Heart right ventricle (tissue), 16 donors: Measurements from ENCODE around the gene PRSS35. TPM values are rescaled to one million over a fixed set of nuclear protein-coding genes. Genes with fewer than 3 reads are reported as not detected.
"Not testable (repeated sequence)": the region's sequence is repeated elsewhere in the genome, so short reads cannot be mapped to it uniquely, and the experiment has no call there.

Source experiments
- ATAC-seq, 8 donors: fragments of 200-7000 bp; cut with Tn5 transposase; one replicate each; pipeline ENCODE4 v1.9.1; 2020; ENCODE audit warnings: mild to moderate bottlenecking in 8 of 8, moderate library complexity in 8 of 8, moderate number of reproducible peaks in 1 of 8
- DNase-seq, 2 donors: peaks; one replicate each; pipeline ENCODE4 v3.0.0-alpha.2; 2020
- H3K27ac ChIP-seq, 10 donors: fragments of 200-600 bp; sonication (generic) in 2 of 10; one replicate each; pipeline versions ENCODE4 v1.5.0 to v1.8.0; 2020 to 2022; ENCODE audit warnings: mild to moderate bottlenecking in 3 of 10
- H3K27me3 ChIP-seq, 7 donors: fragments of 200-600 bp; one replicate each; pipeline ENCODE4 v1.8.0; 2021 to 2022; ENCODE audit warnings: mild to moderate bottlenecking in 2 of 7
- H3K36me3 ChIP-seq, 9 donors: fragments of 200-600 bp; sonication (generic) in 1 of 9; one replicate each; pipeline versions ENCODE4 v1.5.0 to v1.8.0; 2020 to 2022; ENCODE audit warnings: mild to moderate bottlenecking in 2 of 9
- H3K4me1 ChIP-seq, 9 donors: fragments of 200-600 bp; sonication (generic) in 1 of 9; one replicate each; pipeline versions ENCODE4 v1.5.0 to v1.8.0; 2020 to 2022; ENCODE audit warnings: mild to moderate bottlenecking in 4 of 9
- H3K4me3 ChIP-seq, 10 donors: fragments of 200-600 bp; sonication (generic) in 2 of 10; one replicate each; pipeline versions ENCODE4 v1.5.0 to v1.8.0; 2020 to 2022; ENCODE audit warnings: mild to moderate bottlenecking in 7 of 10, moderate library complexity in 2 of 10
- H3K9me3 ChIP-seq, 11 donors: fragments of 200-600 bp in 10 of 11; sonication (generic) in 2 of 11; one replicate each; pipeline versions ENCODE4 v1.5.0 to v1.8.0; 2013 to 2022; ENCODE audit warnings: mild to moderate bottlenecking in 2 of 11, control low read depth in 1 of 11, moderate library complexity in 1 of 11
- WGBS, 2 donors: extraction: QIAGEN DNeasy Blood & Tissue Kit; methylation state at CpG; one replicate each; pipeline ENCODE4 v1.1.7; 2013; ENCODE audit warnings: inconsistent platforms in 1 of 2; 5-methylcytosine and 5-hydroxymethylcytosine counted together
- intact Hi-C, 10 donors: fragments of 100-400 bp; cut with DNase I; formaldehyde crosslinking; loops; one replicate each; pipeline versions ENCODE4 v1.11.1 to v1.14.2; 2022
- polyA plus RNA-seq, 2 donors: library from polyadenylated mRNA; stranded (reverse); fragments of 200-250 nt; gene quantifications; one replicate each; pipeline ENCODE4 v1.2.3, GENCODE V29; 2013
- total RNA-seq, 10 donors: library from RNA; stranded (reverse); fragmentation: NEBNext Ultra II Directional in 3 of 10; extraction: Animal tissue kit (Norgen Biotek cat#: 25700) in 3 of 10; gene quantifications; one replicate each; pipeline versions ENCODE4 v1.2.1 to v1.2.4, GENCODE V29; 2021 to 2023
- TF ChIP-seq, protein P1 (sequence below), 9 donors: fragments of 200-600 bp; sonication (generic) in 2 of 9; IDR thresholded peaks; one replicate each; pipeline versions ENCODE4 v1.5.0 to v1.8.0; 2021 to 2022; ENCODE audit warnings: antibody characterized with exemption in 9 of 9, mild to moderate bottlenecking in 5 of 9, moderate library complexity in 1 of 9
- donor health status: Arrhythmogenic right ventricular cardiomyopathy.
- donor health status: ischemic (EF 13 %, LVEDD 7.1; RV severe dilation, severe dysfunction).
- donor health status: healthy with polysubstance abuse.
- donor health status: DM: no; HTN: yes; CAD: no.
- donor health status: DM: no; HTN: no; CAD: no.
- donor health status: ischemic (EF 25% LVEDD 6.9; RV normal size, moderate dysfunction).
- donor health status: ischemic (EF 25% LVEDD 5.7; RV mildly dilated, moderate dysfunction).
- donor health status: healthy.
- donor health status: DM: yes; HTN: yes; CAD: no.
- donor health status: Ischemic cardiomyopathy.
- donor health status: ischemic (EF 35%, LVEDD 5.7; RV mildly dilated, moderate dysfunction).
- donor health status: nonischemic (EF 11% LVEDD 7.7; RV severe dilation, severe dysfunction).
- donor health status: DM: yes; HTN: yes; CAD: no.
- donor health status: PGD.
- donor health status: ischemic (EF 29% LVEDD 5.4; RV normal size, mild dysfunction).
- donor health status: nonischemic (EF 23%, LVEDD 6.1; RV moderate dilation, normal function).

PRSS35 gene
- total and polyA plus RNA-seq, 12 donors, result 0.11 to 0.77 (median 0.33) TPM; not detected in 5

DNA sequence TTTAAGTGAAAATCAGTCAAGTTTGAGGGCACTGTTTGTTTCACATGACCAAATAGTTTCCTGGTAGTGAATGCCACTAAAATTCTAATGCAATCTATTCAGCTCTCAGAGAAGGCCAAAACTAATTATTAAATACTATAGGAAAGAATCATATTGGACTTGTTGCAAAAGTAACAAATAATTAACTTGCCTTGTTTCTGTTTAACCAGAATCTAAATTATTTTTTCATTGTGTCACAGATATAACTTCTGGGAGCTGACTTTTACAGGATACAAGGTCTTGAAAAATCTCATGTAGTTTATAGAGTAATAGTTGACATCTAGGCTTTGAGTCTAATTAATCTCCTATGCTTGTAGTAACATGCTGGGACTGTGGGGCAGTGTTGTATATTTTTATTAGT, 44.5 kb downstream of the PRSS35 start:
- H3K36me3 ChIP-seq, result no peaks in the 10 kb centered on the region
- no peaks in the 10 kb centered on the region for H3K4me1 ChIP-seq
- H3K9me3 ChIP-seq, result peaks cover 0 to 7% (median 0%) of the 10 kb centered on the region in 11 donors
- DNase-seq (no peak), ATAC-seq (no peak)
- no peak overlapping the region for H3K27ac ChIP-seq
- intact Hi-C loops, result no loop called here
- TF ChIP-seq, protein P1, sequence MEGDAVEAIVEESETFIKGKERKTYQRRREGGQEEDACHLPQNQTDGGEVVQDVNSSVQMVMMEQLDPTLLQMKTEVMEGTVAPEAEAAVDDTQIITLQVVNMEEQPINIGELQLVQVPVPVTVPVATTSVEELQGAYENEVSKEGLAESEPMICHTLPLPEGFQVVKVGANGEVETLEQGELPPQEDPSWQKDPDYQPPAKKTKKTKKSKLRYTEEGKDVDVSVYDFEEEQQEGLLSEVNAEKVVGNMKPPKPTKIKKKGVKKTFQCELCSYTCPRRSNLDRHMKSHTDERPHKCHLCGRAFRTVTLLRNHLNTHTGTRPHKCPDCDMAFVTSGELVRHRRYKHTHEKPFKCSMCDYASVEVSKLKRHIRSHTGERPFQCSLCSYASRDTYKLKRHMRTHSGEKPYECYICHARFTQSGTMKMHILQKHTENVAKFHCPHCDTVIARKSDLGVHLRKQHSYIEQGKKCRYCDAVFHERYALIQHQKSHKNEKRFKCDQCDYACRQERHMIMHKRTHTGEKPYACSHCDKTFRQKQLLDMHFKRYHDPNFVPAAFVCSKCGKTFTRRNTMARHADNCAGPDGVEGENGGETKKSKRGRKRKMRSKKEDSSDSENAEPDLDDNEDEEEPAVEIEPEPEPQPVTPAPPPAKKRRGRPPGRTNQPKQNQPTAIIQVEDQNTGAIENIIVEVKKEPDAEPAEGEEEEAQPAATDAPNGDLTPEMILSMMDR (IDR thresholded peaks at IDR 0.05), result no peak
- H3K27me3 ChIP-seq, result peaks cover 0 to 4% (median 0%) of the 10 kb centered on the region in 7 donors
- no peak overlapping the region for H3K4me3 ChIP-seq

- DNase-seq, result no peak
- Histone ChIP-seq H3K9me3 (peaks cover 0 to 12% (median 0%) of the 10 kb centered on the region in 11 donors), H3K36me3 (no peaks in the 10 kb centered on the region), H3K4me1 (no peaks in the 10 kb centered on the region), H3K4me3 (no peak overlapping the region), H3K27me3 (peaks cover 0 to 4% (median 0%) of the 10 kb centered on the region in 7 donors), H3K27ac (no peak overlapping the region)
- TF ChIP-seq, protein P1 (IDR thresholded peaks at IDR 0.05), result no peak
- WGBS, 2 donors, result 98 to 100% methylated on average over 1 of the region's 1 CpG
- ATAC-seq, result no peak
- intact Hi-C loops, result no loop called here
These were observed 46.6 kb downstream of the PRSS35 start for GRCh38 chr6:83558975-83559374.

DNA sequence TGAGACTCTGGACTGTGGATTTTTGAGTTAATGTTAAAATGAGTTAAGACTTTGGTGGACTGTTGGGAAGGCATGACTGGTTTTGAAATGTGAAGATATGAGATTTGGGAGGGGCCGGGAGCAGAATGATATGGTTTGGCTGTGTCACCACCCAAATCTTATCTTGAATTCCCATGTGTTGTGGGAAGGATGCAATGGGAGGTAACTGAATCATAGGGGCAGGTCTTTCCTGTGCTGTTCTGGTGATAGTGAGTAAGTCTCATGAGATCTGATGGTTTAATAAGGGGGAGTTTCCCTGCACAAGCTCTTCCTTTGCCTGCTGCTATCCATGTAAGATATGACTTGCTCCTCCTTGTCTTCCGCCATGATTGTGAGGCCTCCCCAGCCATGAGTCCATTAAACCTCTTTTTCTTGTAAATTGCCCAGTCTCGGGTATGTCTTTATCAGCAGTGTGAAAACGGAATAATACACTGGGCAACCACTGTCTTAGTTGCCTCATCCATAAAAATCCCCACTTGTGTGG, 59.4 kb downstream of the PRSS35 start:
- H3K27me3 ChIP-seq, H3K9me3 ChIP-seq, intact Hi-C loops, H3K4me1 ChIP-seq, H3K36me3 ChIP-seq, H3K27ac ChIP-seq, DNase-seq, ATAC-seq, H3K4me3 ChIP-seq: not testable (repeated sequence)
- 67 to 81% methylated on average over 4 of the region's 4 CpGs for WGBS, 2 donors

DNA sequence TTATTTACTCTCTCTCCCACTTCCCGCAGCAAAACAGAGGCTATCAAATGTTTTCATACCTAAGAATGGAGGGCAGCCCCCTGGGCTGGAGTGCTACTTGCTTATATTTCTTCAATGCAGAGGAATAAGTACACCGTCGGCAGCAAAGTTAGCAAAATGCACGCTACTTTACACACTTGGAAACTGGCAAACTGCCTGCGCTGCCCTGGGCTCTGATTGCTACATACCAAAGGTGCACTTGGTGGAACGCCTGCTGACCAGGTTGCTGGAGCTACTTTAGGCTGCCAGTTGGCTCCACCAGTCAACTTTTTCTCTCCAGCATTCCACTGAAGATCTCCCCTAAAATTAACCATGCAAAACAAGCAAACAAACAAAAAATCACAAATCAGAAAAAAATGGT, 62.4 kb downstream of the PRSS35 start:
- TF ChIP-seq, protein P1 (IDR thresholded peaks at IDR 0.05), result no peak
- WGBS, 2 donors, result 64 to 76% methylated on average over 6 of the region's 6 CpGs

More for the DNA sequence above, 62.4 kb downstream of the PRSS35 start:
- no peaks in the 10 kb centered on the region for H3K27me3 ChIP-seq
- H3K27ac ChIP-seq, result no peak overlapping the region
- intact Hi-C loops, result no loop called here
- ATAC-seq (no peak), DNase-seq (no peak)
- H3K4me3 ChIP-seq, result no peak overlapping the region
- no peaks in the 10 kb centered on the region for H3K36me3 ChIP-seq
- H3K4me1 ChIP-seq, result no peaks in the 10 kb centered on the region
- H3K9me3 ChIP-seq, result no peaks in the 10 kb centered on the region

Other genes with a start within 250 kb of the PRSS35 start
- 10 to 100 TPM; 13.2 to 26.6 (median 18.0) TPM for gene ME1, start 81.5 kb upstream of the PRSS35 start, total RNA-seq
- 1 to 10 TPM; 4.1 to 9.1 TPM for gene ME1, start 81.5 kb upstream of the PRSS35 start, polyA plus RNA-seq
- 10 to 100 TPM in 3 of 10 donors, 1 to 10 TPM in 5, under 1 TPM in 2; 0.19 to 19.5 (median 4.9) TPM for gene SNAP91, start 196.6 kb downstream of the PRSS35 start, total RNA-seq
- 1 to 10 TPM; 1.1 to 8.6 TPM for gene SNAP91, start 196.6 kb downstream of the PRSS35 start, polyA plus RNA-seq